ENCODE data around the gene NID1. TPM values are rescaled to one million over a fixed set of nuclear protein-coding genes. Genes with fewer than 3 reads are reported as not detected.
"Not testable (repeated sequence)": the region's sequence is repeated elsewhere in the genome, so short reads cannot be mapped to it uniquely, and the experiment has no call there.

The NID1 gene
- total RNA-seq, 1 experiment from 2014 or later, result 0.21 TPM

DNA sequence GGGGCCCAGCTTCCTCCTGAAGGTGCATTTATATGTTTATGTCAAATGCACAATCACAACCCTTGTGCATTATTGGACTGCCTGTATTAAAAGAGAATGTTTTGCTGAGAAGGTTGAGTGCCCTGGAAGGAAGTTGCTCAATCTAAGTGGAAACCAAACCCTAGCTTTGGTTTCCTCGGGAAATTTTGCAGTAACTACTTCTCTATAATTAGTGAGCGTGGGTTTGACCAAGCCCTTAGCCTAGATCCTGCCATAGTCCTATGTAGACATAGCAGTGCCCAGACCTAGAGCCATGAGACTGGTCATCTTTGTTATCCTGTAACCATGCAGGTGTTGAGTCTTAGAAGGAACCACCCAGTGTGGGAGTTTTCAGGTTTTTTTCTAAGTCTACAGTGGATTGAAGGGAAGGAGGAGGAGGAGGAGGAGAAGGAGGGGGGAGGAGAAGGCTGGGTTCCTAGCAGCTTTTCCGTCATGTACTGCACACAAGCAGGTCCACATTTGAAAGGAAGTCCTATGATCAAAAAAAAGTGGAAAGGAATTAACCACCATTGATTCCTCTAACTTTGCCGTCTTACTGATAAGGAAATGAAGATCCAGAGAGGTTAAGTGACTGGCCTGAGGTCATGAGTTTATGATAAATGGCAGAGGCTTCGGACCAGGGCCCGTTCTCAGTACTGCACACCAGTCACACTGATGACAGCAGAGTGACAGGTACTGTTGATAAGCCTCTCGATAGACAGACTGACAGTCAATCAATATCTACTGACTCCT, 126.0 kb downstream of the NID1 start:
- DNase-seq (ENCODE audit: low read depth, low spot score), result no peak
- in situ Hi-C loops (cut with HindIII; ENCODE audit: low pct_unique_long_range_greater_than_20kb, low sequenced_read_pairs), result no loop called here

DNA sequence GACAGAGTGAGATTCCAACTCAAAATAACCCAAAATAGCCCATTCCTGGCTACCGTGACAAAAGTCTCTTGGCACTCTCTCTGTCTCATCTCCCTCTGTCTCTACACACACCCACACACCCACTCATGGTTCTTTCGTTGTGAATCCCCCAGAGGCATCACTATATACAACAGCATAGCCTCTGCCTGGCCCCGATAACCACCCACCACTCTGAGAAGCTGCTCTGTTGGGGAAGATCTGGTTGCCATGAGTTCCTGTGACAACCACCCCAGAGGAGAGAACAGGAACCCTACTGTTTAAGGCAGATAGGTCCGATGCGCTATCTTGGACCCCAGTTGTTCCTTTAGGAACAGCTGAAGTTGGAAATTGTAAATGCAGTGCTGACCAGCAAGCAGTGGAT, 127.8 kb downstream of the NID1 start:
- in situ Hi-C loops (cut with HindIII; ENCODE audit: low pct_unique_long_range_greater_than_20kb, low sequenced_read_pairs), result no loop called here
- DNase-seq (ENCODE audit: low read depth, low spot score), result no peak

DNA sequence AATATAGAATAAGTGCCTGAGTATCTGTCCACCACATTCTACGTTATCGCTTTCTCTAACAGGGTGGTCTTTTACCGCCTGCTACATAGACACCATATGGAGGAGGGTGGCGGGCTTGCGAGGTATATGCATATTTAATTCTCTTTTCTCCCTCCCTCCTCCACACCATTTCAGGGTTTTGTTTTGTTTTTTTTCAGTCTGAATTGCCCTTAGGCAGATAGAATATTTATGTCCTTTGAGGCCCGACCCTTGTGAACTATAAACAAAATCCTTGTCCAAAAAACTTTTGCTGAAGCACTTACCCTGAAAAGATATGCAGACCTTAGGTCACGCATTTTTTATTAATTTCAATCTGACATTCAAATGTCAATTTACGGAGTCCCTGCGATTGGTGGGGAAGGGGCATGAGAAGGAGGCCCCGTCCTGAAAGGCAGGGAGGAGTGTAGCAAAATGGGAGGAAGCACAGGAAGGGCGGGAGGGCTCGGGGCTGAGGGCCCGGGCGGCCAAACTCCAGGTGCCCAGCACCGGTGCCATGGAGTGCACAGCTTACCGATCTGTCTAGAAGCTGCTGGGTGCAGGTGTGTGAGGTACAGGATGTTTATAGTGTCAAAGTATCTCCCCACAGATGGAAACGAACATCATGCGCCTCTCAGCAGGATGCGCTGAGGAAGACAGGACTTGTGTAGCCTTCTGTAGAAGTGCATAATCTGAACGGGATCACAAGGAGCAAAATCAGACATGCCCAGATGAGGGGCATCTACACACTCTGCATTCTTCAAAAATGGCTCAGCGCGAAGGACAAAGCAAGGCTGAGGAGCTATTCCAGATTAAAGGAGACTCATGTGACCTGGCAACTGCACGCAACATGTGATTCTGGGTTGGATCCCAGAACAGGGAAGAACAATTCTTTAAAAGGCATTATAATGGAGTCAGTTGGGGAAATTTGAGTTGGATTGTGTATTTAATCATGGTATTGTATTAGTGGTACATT, 129.4 kb downstream of the NID1 start:
- in situ Hi-C loops (cut with HindIII; ENCODE audit: low pct_unique_long_range_greater_than_20kb, low sequenced_read_pairs), result no loop called here
- DNase-seq (ENCODE audit: low read depth, low spot score), result peak; percentile 24

DNA sequence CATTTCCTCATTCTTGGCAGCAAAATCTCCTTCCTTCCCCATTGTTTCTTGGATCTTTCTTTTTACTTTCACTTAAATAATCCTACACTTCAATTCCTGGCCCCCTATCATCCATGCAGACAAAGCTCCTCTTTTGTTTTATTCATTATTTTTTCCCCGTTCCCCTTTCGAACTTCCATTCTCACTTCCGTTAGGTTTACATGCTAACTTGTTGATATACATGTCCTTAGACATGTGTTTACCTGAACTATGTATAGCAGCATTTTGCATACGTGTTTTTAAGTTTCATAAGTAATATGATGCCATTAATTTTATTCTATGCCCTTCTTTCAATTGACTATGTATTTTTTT, 131.1 kb downstream of the NID1 start:
- no peak for DNase-seq (ENCODE audit: low read depth, low spot score)
- in situ Hi-C loops (cut with HindIII; ENCODE audit: low pct_unique_long_range_greater_than_20kb, low sequenced_read_pairs), result no loop called here

DNA sequence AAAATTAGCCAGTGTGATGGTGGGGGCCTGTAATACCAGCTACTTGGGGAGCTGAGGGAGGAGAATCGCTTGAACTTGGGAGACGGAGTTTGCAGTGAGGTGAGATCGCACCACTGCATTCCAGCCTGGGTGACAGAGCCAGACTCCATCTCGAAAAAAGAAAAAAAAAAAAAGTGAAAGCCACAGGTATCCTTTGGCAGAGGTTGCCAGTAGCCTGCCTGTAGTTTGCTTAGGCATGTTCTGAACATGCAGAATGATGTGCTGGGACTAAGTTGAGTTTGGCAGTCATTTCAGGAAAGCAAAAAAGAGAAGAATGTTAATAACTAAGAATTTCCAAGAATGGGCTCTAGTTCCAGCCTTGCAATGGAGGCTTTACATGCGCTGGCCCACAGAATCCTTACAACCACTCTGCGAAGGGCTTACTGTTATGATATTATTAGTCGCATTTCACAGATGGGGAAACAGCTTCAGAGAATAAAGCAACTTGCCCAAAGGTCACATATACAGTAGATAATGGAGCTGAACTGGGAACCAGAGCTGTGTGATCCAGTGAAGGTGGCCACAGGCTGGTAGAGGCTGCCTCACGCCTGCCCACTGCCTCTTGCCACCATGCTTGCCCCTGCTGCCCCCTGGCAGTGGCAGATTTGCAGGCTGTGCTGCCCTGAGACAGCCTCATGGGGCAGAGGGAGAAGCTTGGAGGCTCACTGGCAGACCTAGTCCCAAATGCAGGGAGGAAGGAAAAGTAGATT, 131.7 kb downstream of the NID1 start:
- in situ Hi-C loops (cut with HindIII; ENCODE audit: low pct_unique_long_range_greater_than_20kb, low sequenced_read_pairs), result no loop called here
- DNase-seq (ENCODE audit: low read depth, low spot score), result peak; percentile 64

DNA sequence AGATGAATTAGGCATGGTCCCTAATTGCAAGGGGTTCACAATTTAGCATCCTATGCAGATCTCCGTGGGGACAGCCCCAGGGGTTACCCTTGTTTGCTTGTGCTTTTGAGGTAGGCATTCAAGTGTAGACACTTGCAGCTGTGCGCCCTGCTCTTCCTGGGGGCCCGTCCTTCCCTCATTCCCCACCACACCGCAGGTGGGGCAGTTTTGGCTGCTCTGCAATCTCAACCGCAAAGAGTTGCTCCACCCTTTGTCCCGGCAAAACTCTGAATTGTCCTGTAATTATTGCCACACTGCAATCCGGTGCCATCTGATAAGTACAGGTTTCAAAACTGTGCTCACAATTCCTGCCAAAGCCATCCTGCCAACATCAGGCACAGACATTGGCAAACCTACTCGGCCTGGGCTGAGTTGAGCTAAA, 132.8 kb downstream of the NID1 start:
- in situ Hi-C loops (cut with HindIII; ENCODE audit: low pct_unique_long_range_greater_than_20kb, low sequenced_read_pairs), result no loop called here
- no peak for DNase-seq (ENCODE audit: low read depth, low spot score)

DNA sequence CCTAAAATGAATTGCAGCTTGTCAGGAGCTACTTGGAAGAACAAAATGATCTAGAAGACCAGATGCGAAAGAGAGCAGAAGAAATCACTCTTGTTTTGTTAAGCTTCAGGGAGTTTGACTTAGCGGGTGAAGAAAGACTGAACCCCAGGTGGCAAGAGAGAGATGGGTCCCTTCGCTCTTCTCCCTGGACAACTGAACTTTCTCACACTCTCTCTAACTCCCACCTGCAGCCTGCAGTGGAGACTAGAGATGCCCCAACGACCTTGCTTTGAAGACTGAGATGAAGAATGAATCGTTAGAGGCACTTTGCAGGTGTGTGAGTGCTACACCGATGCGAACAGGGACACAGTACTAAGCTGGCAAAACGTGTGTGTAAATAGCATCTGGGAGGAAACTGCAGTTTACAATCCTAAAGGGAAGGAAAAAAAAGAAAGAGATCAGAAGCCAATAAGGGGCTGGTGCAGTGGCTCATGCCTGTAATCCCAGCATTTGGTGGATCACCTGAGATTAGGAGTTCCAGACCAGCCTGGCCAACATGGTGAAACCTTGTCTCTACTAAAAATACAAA, 133.6 kb downstream of the NID1 start:
- in situ Hi-C loops (cut with HindIII; ENCODE audit: low pct_unique_long_range_greater_than_20kb, low sequenced_read_pairs), result no loop called here
- no peak for DNase-seq (ENCODE audit: low read depth, low spot score)

DNA sequence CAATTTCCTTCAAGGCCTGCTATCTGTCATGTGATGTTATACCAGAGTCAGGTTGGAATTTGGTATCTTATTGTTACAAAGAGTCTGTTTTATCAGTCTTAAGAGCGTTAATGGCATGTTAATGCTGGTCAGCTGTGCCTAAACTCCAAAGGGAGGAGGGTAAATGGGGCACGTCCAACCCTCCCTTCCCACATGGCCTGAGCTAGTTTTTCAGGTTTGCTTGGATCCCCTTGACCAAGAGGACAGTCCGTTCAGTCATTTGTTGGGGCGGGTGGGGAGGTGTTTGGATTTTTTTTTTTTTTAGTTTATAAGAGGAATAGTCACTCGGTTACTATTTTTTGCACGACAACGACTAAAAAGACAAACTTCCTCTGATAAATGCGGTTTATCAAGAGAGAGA, 134.3 kb downstream of the NID1 start:
- in situ Hi-C loops (cut with HindIII; ENCODE audit: low pct_unique_long_range_greater_than_20kb, low sequenced_read_pairs), result no loop called here
- DNase-seq (ENCODE audit: low read depth, low spot score), result no peak

DNA sequence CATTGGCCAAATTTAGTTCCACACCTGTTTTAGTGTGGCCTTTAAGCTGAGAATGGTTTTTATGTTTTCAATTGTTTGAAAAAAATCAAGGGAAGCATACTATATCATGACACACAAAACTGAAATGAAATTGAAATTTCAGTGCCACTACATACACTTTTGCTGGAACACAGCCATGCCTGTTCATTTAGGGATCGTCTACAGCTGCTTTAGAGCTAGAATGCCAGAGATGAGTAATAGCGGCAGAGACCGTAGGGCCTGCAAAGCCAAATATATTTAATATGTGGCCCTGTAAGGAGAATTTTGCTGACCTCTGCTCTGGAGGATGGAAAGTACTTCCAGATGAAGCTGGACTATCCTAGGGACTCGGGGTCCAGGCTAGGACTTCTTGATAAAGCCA, 135.7 kb downstream of the NID1 start:
- DNase-seq (ENCODE audit: low read depth, low spot score), result no peak
- in situ Hi-C loops (cut with HindIII; ENCODE audit: low pct_unique_long_range_greater_than_20kb, low sequenced_read_pairs), result no loop called here

DNA sequence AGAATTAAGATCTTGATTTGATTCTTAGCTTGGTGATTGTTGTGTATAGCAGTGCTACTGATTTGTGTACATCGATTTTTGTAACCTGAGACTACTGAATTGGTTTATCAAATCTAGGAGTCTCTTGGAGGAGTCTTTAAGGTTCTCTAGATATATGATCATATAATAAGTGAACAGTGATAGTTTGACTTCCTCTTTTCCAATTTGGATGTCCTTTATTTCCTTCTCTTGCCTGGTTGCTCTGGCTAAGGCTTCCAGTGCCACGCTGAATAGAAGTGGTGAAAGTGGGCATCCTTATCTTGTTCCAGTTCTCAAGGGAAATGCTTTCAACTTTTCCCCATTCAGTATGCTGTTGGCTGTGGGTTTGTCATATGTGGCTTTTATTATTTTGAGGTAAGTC, 136.7 kb downstream of the NID1 start:
- in situ Hi-C loops (cut with HindIII; ENCODE audit: low pct_unique_long_range_greater_than_20kb, low sequenced_read_pairs), result no loop called here
- no peak for DNase-seq (ENCODE audit: low read depth, low spot score)

DNA sequence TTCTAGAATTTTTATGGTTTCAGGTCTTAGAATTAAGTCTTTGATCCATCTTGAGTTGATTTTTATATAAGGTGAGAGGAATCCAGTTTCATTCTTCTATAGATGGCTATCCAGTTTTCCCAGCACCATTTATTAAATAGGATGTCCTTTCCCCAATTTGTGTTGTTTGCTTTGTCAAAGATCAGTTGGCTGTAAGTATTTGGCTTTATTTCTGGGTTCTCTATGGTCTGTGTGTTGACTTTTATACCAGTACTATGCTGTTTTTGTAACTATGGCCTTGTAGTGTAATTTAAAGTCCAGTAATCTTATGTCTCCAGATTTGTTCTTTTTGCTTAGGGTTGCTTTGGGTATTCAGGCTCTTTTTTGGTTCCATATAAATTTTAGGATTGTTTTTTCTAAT, 137.3 kb downstream of the NID1 start:
- DNase-seq (ENCODE audit: low read depth, low spot score); in situ Hi-C loops (cut with HindIII; ENCODE audit: low pct_unique_long_range_greater_than_20kb, low sequenced_read_pairs): not testable (repeated sequence)

Small RNAs within 50 kb of the gene (small RNA-seq; reads per million reads assigned to genes)
- 0 reads per million in 2 experiments for gene RF00019

Other genes starting within 250 kb of the NID1 start
- gene LYST, start 198.2 kb downstream of the NID1 start, total RNA-seq (2014; rRNA removed; shearing (Covaris generic)), result 146 and 166 TPM in 2 replicates
- 105 and 115 TPM in 2 replicates for gene GPR137B, start 77.4 kb upstream of the NID1 start, total RNA-seq (2014; rRNA removed; shearing (Covaris generic))
- 5.6 and 7.7 TPM in 2 replicates for gene ERO1B, start 216.9 kb upstream of the NID1 start, total RNA-seq (2014; rRNA removed; shearing (Covaris generic))